SK-N-SH treated with all-trans-retinoic acid at 6 μM for 48 hours (cell line): ENCODE measurements around the gene JDP2.

Source experiments
- ATAC-seq: fragments of 200-7000 bp; cut with Tn5 transposase; 3 replicates; pipeline ENCODE4 v1.9.1; 2020; ENCODE audit warnings: mild to moderate bottlenecking, moderate library complexity
- ARNTL ChIP-seq: fragments of 450-650 bp; formaldehyde crosslinking; IDR thresholded peaks from 2 replicates; pipeline ENCODE4 v1.5.0; 2020; ENCODE audit warnings: low read depth, mild to moderate bottlenecking, moderate library complexity, borderline replicate concordance
- BACH2 ChIP-seq: fragments of 250-450 bp; sonication (Bioruptor Pico); IDR thresholded peaks from 2 replicates; pipeline ENCODE4 v1.9.0; 2021; ENCODE audit warnings: mild to moderate bottlenecking, borderline replicate concordance
- CREB5 ChIP-seq: fragments of 250-450 bp; sonication (Bioruptor Pico); IDR thresholded peaks from 2 replicates; pipeline ENCODE4 v1.5.1; 2020; ENCODE audit warnings: low read depth, mild to moderate bottlenecking, moderate library complexity
- CSDC2 ChIP-seq: fragments of 250-450 bp; sonication (Bioruptor Pico); IDR thresholded peaks from 2 replicates; pipeline ENCODE4 v1.5.0; 2020; ENCODE audit warnings: mild to moderate bottlenecking, moderate library complexity
- CSRNP3 ChIP-seq: fragments of 250-450 bp; sonication (Bioruptor Pico); IDR thresholded peaks from 2 replicates; pipeline ENCODE4 v1.5.1; 2021; ENCODE audit warnings: mild to moderate bottlenecking, moderate library complexity
- ESRRG ChIP-seq: fragments of 250-450 bp; sonication (Bioruptor Pico); IDR thresholded peaks from 2 replicates; pipeline ENCODE4 v1.6.1; 2021; ENCODE audit warnings: mild to moderate bottlenecking
- GLIS3 ChIP-seq: fragments of 250-450 bp; sonication (Bioruptor Pico); IDR thresholded peaks from 2 replicates; pipeline ENCODE4 v1.5.0; 2020; ENCODE audit warnings: mild to moderate bottlenecking, moderate library complexity
- ISL1 ChIP-seq: fragments of 250-450 bp; sonication (Bioruptor Pico); IDR thresholded peaks from 2 replicates; pipeline ENCODE4 v2.1.2; 2022; ENCODE audit warnings: mild to moderate bottlenecking, moderate library complexity
- OSR1 ChIP-seq: fragments of 250-450 bp; sonication (Bioruptor Pico); IDR thresholded peaks from 2 replicates; pipeline ENCODE4 v1.8.0; 2022; ENCODE audit warnings: moderate library complexity, mild to moderate bottlenecking, inconsistent platforms
- PATZ1 ChIP-seq: fragments of 250-450 bp; sonication (Bioruptor Pico); IDR thresholded peaks from 2 replicates; pipeline ENCODE4 v1.8.0; 2020; ENCODE audit warnings: mild to moderate bottlenecking, moderate library complexity, borderline replicate concordance
- POU6F1 ChIP-seq: fragments of 250-450 bp; sonication (Bioruptor Pico); IDR thresholded peaks from 2 replicates; pipeline ENCODE4 v1.8.0; 2021; ENCODE audit warnings: low read depth, mild to moderate bottlenecking, moderate library complexity, borderline replicate concordance
- PPARA ChIP-seq: fragments of 250-450 bp; sonication (Bioruptor Pico); IDR thresholded peaks from 2 replicates; pipeline ENCODE4 v1.5.0; 2020; ENCODE audit warnings: mild to moderate bottlenecking, borderline replicate concordance
- RARB ChIP-seq: fragments of 250-450 bp; sonication (Bioruptor Pico); IDR thresholded peaks from 2 replicates; pipeline ENCODE4 v1.8.0; 2021; ENCODE audit warnings: mild to moderate bottlenecking, moderate library complexity
- SNAI2 ChIP-seq: fragments of 250-450 bp; sonication (Bioruptor Pico); IDR thresholded peaks from 2 replicates; pipeline ENCODE4 v1.5.0; 2020; ENCODE audit warnings: mild to moderate bottlenecking, moderate library complexity
- TCF4 ChIP-seq: fragments of 250-450 bp; sonication (Bioruptor Pico); IDR thresholded peaks from 2 replicates; pipeline ENCODE4 v1.8.0; 2021; ENCODE audit warnings: mild to moderate bottlenecking, moderate library complexity, borderline replicate concordance
- TOX ChIP-seq: fragments of 250-450 bp; sonication (Bioruptor Pico); IDR thresholded peaks from 2 replicates; pipeline ENCODE4 v1.8.0; 2021; ENCODE audit warnings: mild to moderate bottlenecking, moderate library complexity, borderline replicate concordance
- TSHZ2 ChIP-seq: fragments of 250-450 bp; sonication (Bioruptor Pico); IDR thresholded peaks from 2 replicates; pipeline ENCODE4 v1.5.0; 2020; ENCODE audit warnings: mild to moderate bottlenecking, moderate library complexity
- ZC3H10 ChIP-seq: fragments of 250-450 bp; sonication (Bioruptor Pico); IDR thresholded peaks from 2 replicates; pipeline ENCODE4 v1.5.1; 2021; ENCODE audit warnings: mild to moderate bottlenecking, moderate library complexity
- ZFP3 ChIP-seq: fragments of 250-450 bp; sonication (Bioruptor Pico); IDR thresholded peaks from 2 replicates; pipeline ENCODE4 v1.5.0; 2020; ENCODE audit warnings: mild to moderate bottlenecking, moderate library complexity
- ZNF565 ChIP-seq: fragments of 450-650 bp; formaldehyde crosslinking; conservative IDR thresholded peaks from 2 replicates; pipeline ENCODE4 v1.5.0; 2020; ENCODE audit warnings: low read depth, mild to moderate bottlenecking, moderate library complexity
- ZNF70 ChIP-seq: fragments of 450-650 bp; formaldehyde crosslinking; IDR thresholded peaks from 2 replicates; pipeline ENCODE4 v1.5.0; 2020; ENCODE audit warnings: mild to moderate bottlenecking, moderate library complexity
- ZNF8 ChIP-seq: fragments of 450-650 bp; formaldehyde crosslinking; IDR thresholded peaks from 2 replicates; pipeline ENCODE4 v1.5.0; 2020; ENCODE audit warnings: mild to moderate bottlenecking, moderate library complexity

Gene JDP2

GRCh38 chr14:75453817-75454434 lies 26.1 kb downstream of the JDP2 start (continued):
- TF ChIP-seq ZNF565 (CRISPR knock-in tag) = no peak
- TF ChIP-seq TCF4 (CRISPR knock-in tag) = no peak
- TF ChIP-seq ZC3H10 (CRISPR knock-in tag) = no peak
- TF ChIP-seq ZFP3 (CRISPR knock-in tag) = no peak
- no peak for TF ChIP-seq GLIS3 (CRISPR knock-in tag)
- no peak for TF ChIP-seq ARNTL
- TF ChIP-seq TSHZ2 = no peak
- no peak for TF ChIP-seq TOX
- no peak for TF ChIP-seq BACH2 (CRISPR knock-in tag)

- TF ChIP-seq ZNF565 (CRISPR knock-in tag) (no peak), TOX (no peak), ZNF8 (CRISPR knock-in tag) (no peak), CREB5 (no peak), ZC3H10 (CRISPR knock-in tag) (no peak), ARNTL (no peak), ESRRG (CRISPR knock-in tag) (no peak), PATZ1 (no peak), PPARA (CRISPR knock-in tag) (no peak), ZNF70 (CRISPR knock-in tag) (no peak), RARB (CRISPR knock-in tag) (no peak), POU6F1 (CRISPR knock-in tag) (no peak), ISL1 (CRISPR knock-in tag) (no peak), CSRNP3 (CRISPR knock-in tag) (no peak), SNAI2 (CRISPR knock-in tag) (no peak), OSR1 (no peak), CSDC2 (CRISPR knock-in tag) (no peak), BACH2 (CRISPR knock-in tag) (no peak)
- no peak for ATAC-seq
Observed at GRCh38 chr14:75454963-75455546, 27.2 kb downstream of the JDP2 start.
